Measurements from ENCODE around the gene CD300LG. TPM values are rescaled to one million over a fixed set of nuclear protein-coding genes. Genes with fewer than 3 reads are reported as not detected.

Gene CD300LG
- total RNA-seq, 1 experiment from 2014 or later, result not detected

- Histone ChIP-seq H3K9ac (ENCODE audit: low read length) (no peak overlapping the region), H3K9me3 (ENCODE audit: control insufficient read depth in 1 of 2, insufficient read depth in 1 of 2, low read depth in 1 of 2, low read length in 2 of 2) (no peaks in the 10 kb centered on the region), H3K27ac (ENCODE audit: low read depth, low read length) (no peak overlapping the region), H2AFZ (ENCODE audit: low read depth, low read length, poor library complexity, severe bottlenecking) (no peak overlapping the region), H3K36me3 (ENCODE audit: control insufficient read depth in 1 of 2, insufficient read depth in 2 of 2, low read length in 2 of 2) (peaks cover 0 to 17% of the 10 kb centered on the region in 2 experiments; a peak in 1 of 4 replicates), H4K20me1 (ENCODE audit: insufficient read depth) (no peaks in the 10 kb centered on the region), H3K4me1 (ENCODE audit: control insufficient read depth in 1 of 2, insufficient read depth in 2 of 2, low read length in 2 of 2) (peaks cover 17 to 28% of the 10 kb centered on the region in 2 experiments), H3K27me3 (ENCODE audit: insufficient read depth, low read length) (no peaks in the 10 kb centered on the region), H3K4me3 (replicated peaks in 1 of 2; ENCODE audit: low read depth in 1 of 2, low read length in 2 of 2) (no peak overlapping the region), H3K4me2 (ENCODE audit: low read length) (peak overlapping the region; percentile 98), H3K79me2 (ENCODE audit: insufficient read depth, low read length) (peaks cover 10% of the 10 kb centered on the region), H3K9me2 (ENCODE audit: insufficient read depth) (no peaks in the 10 kb centered on the region)
- ChIA-PET CTCF (no interaction called here), POLR2A (no interaction called here), RAD21 (ENCODE audit: low non-redundant PET in 1 of 2, low total read pairs in 2 of 2, uncharacterized antibody in 2 of 2, unreplicated experiment in 2 of 2) (no interaction called here)
- DNase-seq (ENCODE audit: low read depth, low spot score) (no peak), ATAC-seq (no peak)
- BruUV-seq (replicated peaks), result TSS peak; percentile 17
- TF ChIP-seq REST (IDR thresholded peaks at IDR 0.05; ENCODE audit: low read depth) (no peak), ZBTB33 (IDR thresholded peaks at IDR 0.05; ENCODE audit: extremely low read depth, insufficient replicate concordance, low read length) (no peak)
- intact Hi-C loops (cut with micrococcal nuclease), result no loop called here
Measured at GRCh38 chr17:43834106-43834505, 12.9 kb upstream of the CD300LG start.
